ENCODE data around the gene SV2C.

DNA sequence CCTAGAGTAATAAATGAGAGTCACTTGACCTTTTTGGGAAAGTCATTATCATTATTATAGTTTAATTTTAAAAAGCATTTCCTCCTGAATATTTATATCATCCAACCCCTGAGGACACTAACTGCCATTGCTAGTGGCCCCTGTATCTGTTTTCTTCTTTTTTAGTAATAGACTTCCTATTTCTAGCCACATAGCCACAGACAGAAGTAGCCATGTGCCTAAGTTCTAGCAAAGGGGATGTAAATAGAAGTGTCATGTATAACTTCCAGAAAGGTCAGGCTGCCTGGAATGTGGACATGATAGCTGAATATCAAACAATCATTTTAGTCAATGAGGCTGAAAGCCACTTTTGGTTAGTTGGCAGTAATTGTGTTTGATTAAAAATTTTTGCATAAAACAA, 282.4 kb downstream of the SV2C start:
- TF ChIP-seq, protein P1, sequence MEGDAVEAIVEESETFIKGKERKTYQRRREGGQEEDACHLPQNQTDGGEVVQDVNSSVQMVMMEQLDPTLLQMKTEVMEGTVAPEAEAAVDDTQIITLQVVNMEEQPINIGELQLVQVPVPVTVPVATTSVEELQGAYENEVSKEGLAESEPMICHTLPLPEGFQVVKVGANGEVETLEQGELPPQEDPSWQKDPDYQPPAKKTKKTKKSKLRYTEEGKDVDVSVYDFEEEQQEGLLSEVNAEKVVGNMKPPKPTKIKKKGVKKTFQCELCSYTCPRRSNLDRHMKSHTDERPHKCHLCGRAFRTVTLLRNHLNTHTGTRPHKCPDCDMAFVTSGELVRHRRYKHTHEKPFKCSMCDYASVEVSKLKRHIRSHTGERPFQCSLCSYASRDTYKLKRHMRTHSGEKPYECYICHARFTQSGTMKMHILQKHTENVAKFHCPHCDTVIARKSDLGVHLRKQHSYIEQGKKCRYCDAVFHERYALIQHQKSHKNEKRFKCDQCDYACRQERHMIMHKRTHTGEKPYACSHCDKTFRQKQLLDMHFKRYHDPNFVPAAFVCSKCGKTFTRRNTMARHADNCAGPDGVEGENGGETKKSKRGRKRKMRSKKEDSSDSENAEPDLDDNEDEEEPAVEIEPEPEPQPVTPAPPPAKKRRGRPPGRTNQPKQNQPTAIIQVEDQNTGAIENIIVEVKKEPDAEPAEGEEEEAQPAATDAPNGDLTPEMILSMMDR (IDR thresholded peaks at IDR 0.05): no peak
- TF ChIP-seq POLR2A (IDR thresholded peaks at IDR 0.05) (no peak), POLR2AphosphoS5 (IDR thresholded peaks at IDR 0.05) (no peak), EP300 (IDR thresholded peaks at IDR 0.05; ENCODE audit: low read depth) (no peak)
